B cell (primary cell): ENCODE measurements around the gene WDR27. TPM values are rescaled to one million over a fixed set of nuclear protein-coding genes. Genes with fewer than 3 reads are reported as not detected.

ENCODE experiments used
- ATAC-seq: fragments of 200-7000 bp; cut with Tn5 transposase; one replicate; pipeline ENCODE4 v1.10.0; 2021; ENCODE audit warnings: low read depth, mild to moderate bottlenecking, moderate number of reproducible peaks, moderate library complexity
- CTCF ChIA-PET: fragments of 350-600 bp; sonication (Branson Sonifier 250); formaldehyde crosslinking; loops from one replicate; lab custom pipeline; 2021; ENCODE audit warnings: antibody characterized with exemption, inconsistent platforms; lab: Charles Lee
- POLR2A ChIA-PET: fragments of 350-600 bp; sonication (Branson Sonifier 250); formaldehyde crosslinking; loops from one replicate; lab custom pipeline; 2021; ENCODE audit warnings: antibody characterized with exemption; lab: Charles Lee
- DNase-seq: peaks from one replicate; pipeline ENCODE4 v3.0.0; 2013
- H2AFZ ChIP-seq: 2 replicates; pipeline ENCODE4 v1.6.1; 2012; ENCODE audit warnings: mild to moderate bottlenecking, low read depth, low read length; ENCODE audit not compliant: insufficient read depth, poor library complexity, severe bottlenecking
- H3K27ac ChIP-seq, 2 donors: 1 replicate in 1 of 2; 2 replicates in 1 of 2; pipeline ENCODE4 v1.5.1; 2012 to 2013; ENCODE audit warnings: low read length in 2 of 2, mild to moderate bottlenecking in 2 of 2, moderate library complexity in 1 of 2
- H3K27me3 ChIP-seq, 4 experiments: fragments of 200-600 bp in 1 of 4; sonication (generic) in 1 of 4; replicated peaks in 1 of 4; 1 replicate in 2 of 4; 2 replicates in 2 of 4; pipeline versions ENCODE4 v1.6.1 to v1.7.0; 2013 to 2016; ENCODE audit warnings: low read length in 3 of 4, mild to moderate bottlenecking in 2 of 4, mixed read lengths in 1 of 4, moderate library complexity in 1 of 4; ENCODE audit not compliant: insufficient read depth in 4 of 4, control insufficient read depth in 3 of 4; ENCODE audit errors: control extremely low read depth in 1 of 4
- H3K36me3 ChIP-seq, 2 experiments: replicated peaks in 1 of 2; 1 replicate in 1 of 2; 2 replicates in 1 of 2; pipeline versions ENCODE4 v1.6.1 to v1.7.1; 2013; ENCODE audit warnings: low read length in 1 of 2; ENCODE audit not compliant: insufficient read depth in 2 of 2, control insufficient read depth in 1 of 2; ENCODE audit errors: control extremely low read depth in 1 of 2, extremely low read depth in 1 of 2
- H3K4me1 ChIP-seq, 2 donors: fragments of 200-600 bp in 1 of 2; sonication (generic) in 1 of 2; 1 replicate in 1 of 2; 2 replicates in 1 of 2; pipeline versions ENCODE4 v1.5.1 to v1.6.1; 2013 to 2017; ENCODE audit warnings: low read length in 2 of 2; ENCODE audit not compliant: control insufficient read depth in 2 of 2, insufficient read depth in 2 of 2
- H3K4me2 ChIP-seq: replicated peaks from 2 replicates; pipeline ENCODE3; 2012; ENCODE audit warnings: mild to moderate bottlenecking, low read depth, low read length; ENCODE audit not compliant: poor library complexity, severe bottlenecking
- H3K4me3 ChIP-seq, 5 experiments: fragments of 200-600 bp in 1 of 5; sonication (generic) in 1 of 5; 1 replicate in 3 of 5; 2 replicates in 2 of 5; pipeline versions ENCODE4 v1.5.1 to v1.7.0; 2011 to 2016; ENCODE audit warnings: low read length in 4 of 5, mild to moderate bottlenecking in 4 of 5, low read depth in 2 of 5, control low read depth in 1 of 5, moderate library complexity in 1 of 5; ENCODE audit not compliant: insufficient read depth in 1 of 5; ENCODE audit errors: control extremely low read depth in 1 of 5, extremely low read depth in 1 of 5
- H3K79me2 ChIP-seq: fragments of 200-600 bp; sonication (generic); one replicate; pipeline ENCODE4 v1.6.0; 2016; ENCODE audit warnings: low read length; ENCODE audit not compliant: control insufficient read depth, insufficient read depth
- H3K9ac ChIP-seq: fragments of 200-600 bp; sonication (generic); 2 replicates; pipeline ENCODE4 v1.6.1; 2017; ENCODE audit warnings: mild to moderate bottlenecking, low read length, moderate library complexity
- H3K9me3 ChIP-seq, 3 donors: one replicate each; pipeline versions ENCODE4 v1.6.1 to v1.7.1; 2013; ENCODE audit warnings: low read length in 2 of 3; ENCODE audit not compliant: control insufficient read depth in 2 of 3, insufficient read depth in 1 of 3; ENCODE audit errors: control extremely low read depth in 1 of 3
- H4K20me1 ChIP-seq: 2 replicates; pipeline ENCODE4 v1.6.0; 2012; ENCODE audit warnings: mild to moderate bottlenecking, low read length; ENCODE audit not compliant: insufficient read depth, control insufficient read depth, poor library complexity, severe bottlenecking
- H3K27ac Mint-ChIP-seq: one replicate; pipeline ENCODE4 v1.8.0; 2021; ENCODE audit warnings: mixed read lengths
- H3K27me3 Mint-ChIP-seq: one replicate; pipeline ENCODE4 v1.8.0; 2021; ENCODE audit warnings: mixed read lengths
- H3K4me1 Mint-ChIP-seq: one replicate; pipeline ENCODE4 v1.8.0; 2021; ENCODE audit warnings: mixed read lengths
- H3K4me3 Mint-ChIP-seq: one replicate; pipeline ENCODE4 v1.8.0; 2021; ENCODE audit warnings: mixed read lengths
- H3K9me3 Mint-ChIP-seq: one replicate; pipeline ENCODE4 v1.8.0; 2022; ENCODE audit warnings: mixed read lengths; ENCODE audit not compliant: insufficient read depth
- EZH2 ChIP-seq: IDR thresholded peaks from 2 replicates; pipeline ENCODE4 v1.6.1; 2012; ENCODE audit warnings: borderline replicate concordance, low read depth, mild to moderate bottlenecking, moderate library complexity, low read length; ENCODE audit not compliant: insufficient read depth, poor library complexity, severe bottlenecking
- WGBS: methylation state at CpG from one replicate; pipeline ENCODE4 v1.1.5; 2013; ENCODE audit warnings: missing lambda C conversion rate; ENCODE audit not compliant: insufficient coverage; 5-methylcytosine and 5-hydroxymethylcytosine counted together
- intact Hi-C: fragments of 100-400 bp; cut with micrococcal nuclease; formaldehyde crosslinking; loops from one replicate; pipeline ENCODE4 v1.10.0; 2022
- polyA plus RNA-seq: library from polyadenylated mRNA; depleted of rRNA; stranded (reverse); fragments of >200 nt; gene quantifications from 2 replicates; pipeline ENCODE4 v1.2.3, GENCODE V29; 2012
- total RNA-seq, 2 donors: library from RNA; stranded (reverse); fragments of 120-200 nt in 1 of 2; gene quantifications; 1 replicate in 1 of 2; 2 replicates in 1 of 2; pipeline versions ENCODE4 v1.2.3 to v1.2.4, GENCODE V29; 2013 to 2022
- TF ChIP-seq, protein P1 (sequence below): fragments of 200-600 bp; IDR thresholded peaks from one replicate; pipeline ENCODE4 v1.8.0; 2022; ENCODE audit warnings: antibody characterized with exemption, mild to moderate bottlenecking

Gene WDR27
- total and polyA plus RNA-seq, 2 donors (not counting 1 experiment from before 2014, with no cell fraction given), result 64.3 to 86.3 TPM

DNA sequence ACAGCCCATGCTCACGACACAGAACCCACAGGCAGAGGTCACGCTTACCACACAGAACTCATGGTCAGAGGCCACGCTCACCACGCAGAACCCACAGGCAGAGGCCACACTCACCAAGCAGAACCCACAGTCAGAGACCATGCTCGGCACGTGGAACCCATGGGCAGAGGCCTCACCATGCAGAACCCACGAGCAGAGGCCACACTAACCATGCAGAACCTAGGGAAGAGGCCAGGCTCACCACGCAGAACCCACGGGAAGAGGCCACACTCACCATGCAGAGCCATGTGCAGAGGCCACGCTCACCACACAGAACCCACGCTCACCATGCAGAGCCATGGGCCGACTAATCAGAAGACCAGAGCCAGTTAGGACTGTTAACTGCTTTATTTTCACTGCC lies 245.0 kb downstream of the WDR27 start:
- no peak overlapping the region for H3K4me2 ChIP-seq
- no peak overlapping the region for H3K27ac Mint-ChIP-seq
- CTCF ChIA-PET, result no interaction called here

DNA sequence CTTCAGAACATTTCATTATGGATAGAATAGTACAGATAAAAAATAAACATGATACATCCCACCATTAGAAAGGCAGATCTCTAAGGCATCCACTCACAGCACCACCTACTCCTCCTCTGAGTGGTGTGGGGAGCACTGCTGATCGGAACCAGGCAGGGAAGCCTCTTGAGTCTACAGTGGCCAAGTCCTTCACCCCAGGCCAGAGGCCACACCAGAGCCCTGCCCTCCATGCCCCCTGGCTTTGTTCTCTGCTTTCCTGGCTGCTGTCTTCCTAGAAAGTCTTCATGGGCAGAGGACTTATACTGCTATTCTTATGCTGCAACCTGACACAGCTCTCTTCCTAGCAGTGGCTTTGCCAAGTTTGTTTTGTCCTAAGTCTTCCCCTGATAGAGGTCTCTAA lies 246.4 kb downstream of the WDR27 start:
- no peak for DNase-seq

More for the DNA sequence above, 245.0 kb downstream of the WDR27 start:
- peaks cover 0 to 9% (median 0%) of the 10 kb centered on the region in 3 donors for H3K9me3 ChIP-seq
- DNase-seq (no peak), ATAC-seq (no peak)
- no peaks in the 10 kb centered on the region for H4K20me1 ChIP-seq
- 84% methylated on average over 11 of the region's 12 CpGs for WGBS
- H3K9me3 Mint-ChIP-seq, result no peaks in the 10 kb centered on the region
- no peaks in the 10 kb centered on the region for H3K36me3 ChIP-seq
- H3K4me1 ChIP-seq, result no peaks in the 10 kb centered on the region
- H3K9ac ChIP-seq, result no peak overlapping the region
- no peaks in the 10 kb centered on the region for H3K27me3 ChIP-seq
- H3K4me3 ChIP-seq, result no peak overlapping the region
- H3K27me3 Mint-ChIP-seq, result no peaks in the 10 kb centered on the region
- no peak overlapping the region for H3K4me3 Mint-ChIP-seq
- intact Hi-C loops, result no loop called here
- H2AFZ ChIP-seq, result no peak overlapping the region
- no peak for TF ChIP-seq EZH2
- TF ChIP-seq, protein P1, sequence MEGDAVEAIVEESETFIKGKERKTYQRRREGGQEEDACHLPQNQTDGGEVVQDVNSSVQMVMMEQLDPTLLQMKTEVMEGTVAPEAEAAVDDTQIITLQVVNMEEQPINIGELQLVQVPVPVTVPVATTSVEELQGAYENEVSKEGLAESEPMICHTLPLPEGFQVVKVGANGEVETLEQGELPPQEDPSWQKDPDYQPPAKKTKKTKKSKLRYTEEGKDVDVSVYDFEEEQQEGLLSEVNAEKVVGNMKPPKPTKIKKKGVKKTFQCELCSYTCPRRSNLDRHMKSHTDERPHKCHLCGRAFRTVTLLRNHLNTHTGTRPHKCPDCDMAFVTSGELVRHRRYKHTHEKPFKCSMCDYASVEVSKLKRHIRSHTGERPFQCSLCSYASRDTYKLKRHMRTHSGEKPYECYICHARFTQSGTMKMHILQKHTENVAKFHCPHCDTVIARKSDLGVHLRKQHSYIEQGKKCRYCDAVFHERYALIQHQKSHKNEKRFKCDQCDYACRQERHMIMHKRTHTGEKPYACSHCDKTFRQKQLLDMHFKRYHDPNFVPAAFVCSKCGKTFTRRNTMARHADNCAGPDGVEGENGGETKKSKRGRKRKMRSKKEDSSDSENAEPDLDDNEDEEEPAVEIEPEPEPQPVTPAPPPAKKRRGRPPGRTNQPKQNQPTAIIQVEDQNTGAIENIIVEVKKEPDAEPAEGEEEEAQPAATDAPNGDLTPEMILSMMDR, result no peak
- no peaks in the 10 kb centered on the region for H3K79me2 ChIP-seq
- no peak overlapping the region for H3K27ac ChIP-seq
- POLR2A ChIA-PET, result no interaction called here
- no peaks in the 10 kb centered on the region for H3K4me1 Mint-ChIP-seq

More for the DNA sequence above, 246.4 kb downstream of the WDR27 start:
- H3K27me3 ChIP-seq, result no peaks in the 10 kb centered on the region
- H3K27ac ChIP-seq, result no peak overlapping the region
- TF ChIP-seq, protein P1, result no peak
- TF ChIP-seq EZH2, result no peak
- no peak overlapping the region for H3K4me2 ChIP-seq
- H3K36me3 ChIP-seq, result no peaks in the 10 kb centered on the region
- Mint-ChIP-seq H3K4me3 (no peak overlapping the region), H3K9me3 (no peaks in the 10 kb centered on the region), H3K27ac (no peak overlapping the region), H3K4me1 (no peaks in the 10 kb centered on the region), H3K27me3 (no peaks in the 10 kb centered on the region)
- no peaks in the 10 kb centered on the region for H3K4me1 ChIP-seq
- CTCF ChIA-PET, result no interaction called here
- H3K9ac ChIP-seq, result no peak overlapping the region
- POLR2A ChIA-PET, result no interaction called here
- H2AFZ ChIP-seq, result no peak overlapping the region
- H4K20me1 ChIP-seq, result no peaks in the 10 kb centered on the region
- no peak for ATAC-seq
- 100% methylated on average over 1 of the region's 1 CpG for WGBS
- no peak overlapping the region for H3K4me3 ChIP-seq
- peaks cover 0 to 9% (median 0%) of the 10 kb centered on the region in 3 donors for H3K9me3 ChIP-seq
- no peaks in the 10 kb centered on the region for H3K79me2 ChIP-seq
- intact Hi-C loops, result no loop called here
